Pons (tissue), 1 donor: ENCODE results near the gene TRIL.

Source experiments
- DNase-seq: peaks from one replicate; pipeline ENCODE4 v3.0.0-alpha.2; 2016; ENCODE audit warnings: low spot score

The TRIL gene

GRCh38 chr7:28940741-28941384 is 17.3 kb downstream of the TRIL start:
- DNase-seq = no peak

DNA sequence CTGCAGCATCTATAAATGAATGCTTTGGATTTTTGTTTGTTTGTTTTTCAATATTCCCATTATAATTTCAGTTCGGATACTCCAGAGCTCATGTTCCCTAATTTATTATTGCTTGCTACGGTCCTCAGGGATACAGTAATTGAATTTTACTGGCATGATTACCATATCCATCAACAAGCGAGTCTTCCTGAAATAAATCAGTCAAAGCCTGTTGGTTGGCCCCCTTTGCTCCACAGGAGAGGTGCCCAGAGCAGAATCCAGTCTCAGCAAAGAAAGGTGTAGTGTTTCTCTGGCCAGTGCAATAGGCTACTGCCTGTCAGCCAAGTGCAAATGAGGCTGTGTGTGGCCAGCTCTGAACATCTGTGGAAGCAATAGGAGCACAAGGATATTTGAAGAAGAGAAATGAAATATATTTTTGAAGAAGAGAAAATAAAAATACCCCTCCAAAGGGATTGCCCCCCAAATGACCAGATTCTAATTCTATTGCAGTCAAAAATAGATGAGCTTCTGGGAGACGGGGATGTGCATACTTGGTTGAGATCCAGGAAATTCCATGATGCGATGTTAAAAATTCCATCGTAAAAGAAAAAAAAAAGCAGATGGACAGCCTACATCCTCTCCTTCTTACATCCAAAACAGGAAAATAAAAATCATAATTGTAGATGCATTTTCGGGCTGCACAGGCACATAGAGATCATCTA is 18.1 kb downstream of the TRIL start:
- no peak for DNase-seq

- DNase-seq = no peak
Observed at GRCh38 chr7:28939367-28939766, 18.8 kb downstream of the TRIL start.

- DNase-seq = no peak
Observed at GRCh38 chr7:28937619-28938018, 20.5 kb downstream of the TRIL start.

GRCh38 chr7:28937103-28937502 is 21.0 kb downstream of the TRIL start:
- DNase-seq = no peak

GRCh38 chr7:28933846-28934320 is 24.2 kb downstream of the TRIL start:
- no peak for DNase-seq

- no peak for DNase-seq
Observed at GRCh38 chr7:28931565-28931964, 26.6 kb downstream of the TRIL start.

GRCh38 chr7:28926871-28927597 is 31.1 kb downstream of the TRIL start:
- DNase-seq = peak; percentile 95

GRCh38 chr7:28922624-28923331 is 35.4 kb downstream of the TRIL start:
- peak; percentile 91 for DNase-seq

DNA sequence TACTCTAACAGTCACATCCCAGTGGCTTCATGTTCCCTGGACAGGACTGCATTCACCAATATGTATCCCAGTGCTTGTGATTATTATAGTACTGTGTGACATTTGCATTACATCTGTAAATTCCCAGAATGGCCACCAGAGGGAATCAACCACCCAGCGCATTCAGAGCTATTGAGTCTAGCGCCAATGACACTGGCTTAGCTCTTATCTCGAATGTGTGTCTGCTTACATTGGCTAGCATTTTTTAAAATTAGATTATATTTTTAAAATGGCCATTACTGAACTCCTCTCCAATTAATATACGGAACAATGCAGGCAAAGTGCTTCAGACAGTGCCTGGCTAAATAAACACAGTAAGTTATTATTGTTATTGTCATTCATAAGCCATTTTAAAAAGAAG is 36.3 kb downstream of the TRIL start:
- peak; percentile 89 for DNase-seq

GRCh38 chr7:28920424-28920823 is 37.7 kb downstream of the TRIL start:
- DNase-seq = no peak

- peak; percentile 81 for DNase-seq
Observed at GRCh38 chr7:28919510-28919909, 38.6 kb downstream of the TRIL start.

DNA sequence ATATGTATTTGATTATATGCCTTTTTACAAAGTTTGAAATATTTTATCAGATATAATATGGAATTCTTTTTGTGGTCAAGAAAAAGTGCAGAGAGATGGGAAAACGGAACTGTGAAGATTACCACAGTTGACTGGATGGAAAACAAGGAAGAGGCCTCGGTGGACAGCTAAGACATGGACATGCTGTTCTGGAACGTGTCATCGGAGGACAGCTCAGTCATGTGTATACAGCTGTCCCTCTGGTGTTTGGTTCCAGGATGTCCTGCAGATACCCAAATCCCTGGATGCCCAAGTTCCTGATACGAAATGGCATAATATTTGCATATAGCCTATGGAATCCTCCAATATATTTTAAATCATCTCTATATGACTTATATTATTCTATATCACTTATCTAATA is 49.4 kb downstream of the TRIL start:
- DNase-seq = no peak

DNA sequence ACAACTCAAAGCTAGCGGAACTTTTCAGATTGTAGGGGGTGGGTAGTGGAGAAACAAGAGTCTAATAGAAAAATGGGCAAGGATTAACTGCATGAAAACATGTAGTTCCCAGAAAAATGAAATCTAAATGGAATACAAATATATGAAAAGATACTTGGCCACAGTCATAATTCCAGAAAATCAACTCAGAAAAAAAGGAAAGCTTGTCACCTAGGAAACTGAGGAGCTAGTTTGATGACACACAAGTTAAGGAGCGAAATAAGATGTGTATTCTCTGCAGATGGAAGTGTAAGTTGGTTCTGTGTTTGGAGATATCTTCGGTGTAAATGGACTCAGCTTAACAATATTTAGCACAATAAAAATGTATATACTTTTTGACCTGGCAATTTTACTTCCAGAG is 52.7 kb downstream of the TRIL start:
- DNase-seq = no peak

GRCh38 chr7:28904578-28905048 is 53.5 kb downstream of the TRIL start:
- no peak for DNase-seq

DNA sequence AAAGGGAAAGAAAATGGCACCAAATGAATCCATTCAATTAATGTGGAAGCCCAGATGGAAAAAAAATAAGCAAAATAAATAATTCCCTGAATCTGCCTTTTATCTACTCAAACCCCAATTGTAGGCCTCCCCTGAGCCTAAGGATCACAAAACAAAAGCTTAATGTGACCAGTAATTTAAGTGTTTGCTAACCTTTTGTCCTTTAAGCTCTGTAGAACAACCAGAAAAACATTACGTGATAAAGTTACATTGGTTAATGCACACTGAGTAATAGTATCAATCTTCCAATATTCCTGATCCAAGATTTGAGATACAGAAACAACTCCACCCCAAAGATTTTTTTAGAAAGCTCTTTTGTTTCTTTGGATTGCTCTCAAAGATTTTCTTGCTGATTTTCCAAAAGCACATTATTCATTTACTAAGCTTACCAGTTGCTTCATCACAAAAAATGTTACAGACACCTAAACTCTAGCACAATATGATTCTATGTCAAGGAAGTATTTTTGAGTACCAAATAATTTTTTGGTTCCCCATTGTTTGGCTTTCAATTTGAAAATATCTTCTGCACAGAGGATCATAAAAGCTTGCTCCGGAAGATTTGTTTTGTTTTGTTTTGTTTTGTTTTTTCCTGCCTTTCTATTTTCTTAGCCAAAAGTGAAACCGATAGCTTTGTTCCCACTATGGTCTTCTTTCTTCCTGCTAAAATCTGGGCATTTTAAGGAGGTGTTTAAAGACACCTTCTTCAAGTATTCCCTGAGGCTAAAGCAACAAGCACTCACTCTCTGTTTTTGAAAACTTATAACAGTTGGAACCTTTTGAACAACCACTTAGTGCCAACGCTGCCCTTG is 54.2 kb downstream of the TRIL start:
- DNase-seq = no peak
